Pons (tissue), 1 donor: ENCODE results near the gene DMTF1.

ENCODE experiments used
- DNase-seq: peaks from one replicate; pipeline ENCODE4 v3.0.0-alpha.2; 2016; ENCODE audit warnings: low spot score

Gene DMTF1

DNA sequence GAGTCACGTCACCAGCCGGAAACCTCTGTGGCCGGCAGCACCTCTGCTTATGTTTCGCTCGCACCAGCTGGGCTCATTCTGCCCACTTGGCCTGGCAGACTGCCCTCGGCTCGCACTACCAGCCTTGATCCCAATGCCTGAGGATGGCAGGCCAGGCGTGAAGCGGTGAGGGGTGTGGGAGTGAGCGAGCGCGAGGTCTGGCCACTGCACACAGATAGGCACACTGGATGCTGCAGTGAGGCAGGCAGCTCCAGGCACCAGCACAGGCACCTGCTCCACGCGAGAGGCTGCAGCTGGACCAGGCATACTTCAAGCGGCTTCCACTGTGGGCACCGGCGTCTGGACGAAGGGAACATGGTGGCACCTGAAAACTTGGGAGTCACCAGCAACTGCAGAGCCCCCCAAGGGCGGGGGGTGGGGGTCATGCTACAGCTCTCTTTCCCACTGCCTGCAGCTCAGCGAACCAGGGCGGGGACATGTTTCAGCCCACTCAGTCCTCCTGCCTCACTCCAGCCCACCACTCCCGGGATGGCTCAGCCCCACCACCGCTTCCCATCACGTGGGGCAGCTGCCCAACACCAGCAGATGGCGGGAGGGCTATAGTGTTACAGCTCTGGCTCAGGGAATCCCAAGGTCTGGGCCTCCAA lies 5.4 kb upstream of the DMTF1 start:
- DNase-seq, result no peak

DNA sequence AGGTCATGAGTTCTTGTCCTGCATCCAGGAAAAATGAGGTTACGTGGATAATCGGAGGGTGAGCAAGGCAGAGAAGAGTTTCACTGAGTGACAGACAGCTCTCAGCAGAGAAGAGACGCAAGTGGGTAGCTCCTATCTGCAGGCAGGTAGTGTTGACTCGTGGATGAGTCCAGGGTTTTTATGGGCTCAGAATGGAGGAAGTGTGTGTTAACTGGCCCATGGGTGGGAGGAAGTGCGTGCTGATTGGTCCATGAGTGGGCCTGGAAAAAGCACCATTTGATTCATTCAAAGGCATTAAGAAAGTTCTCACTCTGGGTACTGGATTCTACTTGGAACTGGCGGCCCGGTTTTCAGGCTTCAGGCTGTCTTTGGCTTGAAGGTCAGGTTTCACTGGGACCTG lies 4.8 kb upstream of the DMTF1 start:
- DNase-seq, result no peak

- peak; percentile 76 for DNase-seq
Measured at GRCh38 chr7:87148332-87148955, 3.8 kb upstream of the DMTF1 start.

DNA sequence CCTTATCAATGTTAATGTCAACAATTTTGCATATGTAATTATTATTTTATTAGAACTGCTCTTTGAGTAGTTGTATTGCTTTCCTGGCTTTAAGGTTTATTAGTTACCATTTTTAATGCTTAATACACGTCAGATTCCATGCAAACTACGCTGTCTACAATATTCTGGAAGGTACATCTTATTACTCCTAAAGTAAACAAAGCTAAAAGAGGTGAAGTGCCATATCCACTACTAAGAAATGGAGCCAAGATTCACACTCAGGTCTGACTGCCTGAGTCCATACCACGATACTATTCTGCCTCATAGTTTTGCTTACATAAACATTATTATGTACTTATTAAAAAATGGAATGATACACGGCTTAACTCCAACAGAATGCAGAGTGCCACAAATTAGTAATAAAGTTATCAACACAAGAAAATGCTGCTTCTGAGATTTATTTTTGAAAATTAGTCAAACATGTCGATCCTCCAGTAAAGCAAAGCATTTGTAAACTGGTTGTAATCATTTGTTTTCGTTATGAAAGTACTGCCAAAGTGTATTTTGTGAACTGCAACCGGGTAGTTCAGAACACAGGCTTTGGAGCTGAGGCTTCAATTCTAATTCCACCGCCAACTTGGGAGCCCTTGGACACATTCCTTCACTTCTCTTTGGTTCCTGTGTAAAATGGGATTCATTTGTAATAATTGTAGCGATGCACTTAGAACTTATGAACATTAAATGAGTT lies 1.1 kb upstream of the DMTF1 start:
- peak; percentile 5 for DNase-seq

- no peak for DNase-seq
Measured at GRCh38 chr7:87151729-87152111, 533 bp upstream of the DMTF1 start.

GRCh38 chr7:87152897-87153641 lies 816 bp downstream of the DMTF1 start:
- peak; percentile 43 for DNase-seq

GRCh38 chr7:87154166-87154565 lies 1.9 kb downstream of the DMTF1 start:
- no peak for DNase-seq

GRCh38 chr7:87154569-87154968 lies 2.3 kb downstream of the DMTF1 start:
- no peak for DNase-seq

- no peak for DNase-seq
Measured at GRCh38 chr7:87155788-87156187, 3.5 kb downstream of the DMTF1 start.

- DNase-seq, result no peak
Measured at GRCh38 chr7:87156709-87157108, 4.5 kb downstream of the DMTF1 start.

GRCh38 chr7:87159538-87159937 lies 7.3 kb downstream of the DMTF1 start:
- DNase-seq, result no peak

- DNase-seq, result no peak
Measured at GRCh38 chr7:87164433-87164832, 12.2 kb downstream of the DMTF1 start.

GRCh38 chr7:87170828-87171227 lies 18.6 kb downstream of the DMTF1 start:
- no peak for DNase-seq

DNA sequence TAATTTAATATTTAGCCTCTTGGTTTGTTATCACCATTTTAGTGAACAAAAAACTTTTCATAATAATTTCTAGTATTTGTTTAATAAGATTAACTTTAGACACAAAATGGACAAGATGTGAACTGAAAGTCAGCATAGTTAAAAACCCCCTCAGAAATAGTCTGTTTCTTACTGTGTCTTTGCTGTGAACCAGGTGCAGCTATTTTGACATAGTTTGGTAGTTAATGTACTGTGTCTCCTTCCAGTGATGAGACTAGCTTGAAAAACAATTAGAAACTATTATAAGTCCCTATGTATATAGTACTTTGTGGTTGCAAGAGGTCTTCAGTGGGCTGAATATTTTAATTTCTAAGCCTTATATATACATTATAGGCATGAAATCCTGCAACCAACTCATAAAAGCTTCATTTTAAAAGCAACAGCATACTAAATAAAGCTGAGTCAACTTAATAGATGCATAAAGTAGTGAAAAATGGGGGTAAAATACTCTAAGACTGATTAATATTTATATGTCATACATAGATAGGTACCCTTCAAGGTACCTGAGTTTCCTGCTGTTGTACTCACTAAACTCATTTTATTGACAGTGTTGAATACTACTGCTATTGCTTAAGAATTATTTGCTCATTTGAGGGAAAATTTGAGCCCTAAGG lies 19.2 kb downstream of the DMTF1 start:
- no peak for DNase-seq

GRCh38 chr7:87173471-87173870 lies 21.2 kb downstream of the DMTF1 start:
- DNase-seq, result no peak

DNA sequence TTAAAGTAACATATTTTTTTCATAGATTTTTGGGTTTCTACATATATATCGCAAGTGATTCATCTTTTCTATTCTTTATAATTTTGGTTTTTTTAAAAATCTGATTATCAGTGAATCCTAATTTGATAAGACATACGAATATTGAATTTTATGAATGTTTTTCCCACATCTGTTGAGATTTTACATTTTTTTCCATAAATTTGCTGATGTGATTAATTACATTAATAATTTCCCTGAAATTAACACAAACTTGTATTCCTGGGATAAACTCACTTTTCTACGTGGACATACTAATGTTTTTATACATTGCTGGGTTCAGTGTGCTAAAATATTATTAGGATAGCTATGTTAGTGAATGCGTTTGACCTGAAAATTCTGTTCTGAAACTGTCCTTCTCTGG lies 26.1 kb downstream of the DMTF1 start:
- DNase-seq, result no peak

GRCh38 chr7:87179180-87179579 lies 26.9 kb downstream of the DMTF1 start:
- no peak for DNase-seq

GRCh38 chr7:87187120-87187519 lies 34.9 kb downstream of the DMTF1 start:
- no peak for DNase-seq

DNA sequence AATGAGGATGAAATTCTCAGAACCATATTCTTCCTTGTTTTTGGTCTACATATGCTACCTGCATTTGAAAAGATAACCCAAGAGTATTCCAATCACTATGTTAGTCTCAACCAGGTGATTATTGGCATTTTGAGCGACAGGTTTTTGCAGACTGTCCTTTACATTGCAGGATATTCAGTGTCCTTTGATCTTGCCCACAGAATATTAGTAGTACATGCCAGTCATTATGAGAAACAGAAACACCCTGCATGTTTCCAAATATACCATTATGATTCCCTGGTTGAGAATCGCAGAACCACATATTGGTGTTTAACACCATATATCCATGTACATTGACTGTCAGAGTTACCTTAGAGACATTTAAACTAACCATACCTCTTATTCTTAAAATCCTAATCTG lies 36.7 kb downstream of the DMTF1 start:
- no peak for DNase-seq

DNA sequence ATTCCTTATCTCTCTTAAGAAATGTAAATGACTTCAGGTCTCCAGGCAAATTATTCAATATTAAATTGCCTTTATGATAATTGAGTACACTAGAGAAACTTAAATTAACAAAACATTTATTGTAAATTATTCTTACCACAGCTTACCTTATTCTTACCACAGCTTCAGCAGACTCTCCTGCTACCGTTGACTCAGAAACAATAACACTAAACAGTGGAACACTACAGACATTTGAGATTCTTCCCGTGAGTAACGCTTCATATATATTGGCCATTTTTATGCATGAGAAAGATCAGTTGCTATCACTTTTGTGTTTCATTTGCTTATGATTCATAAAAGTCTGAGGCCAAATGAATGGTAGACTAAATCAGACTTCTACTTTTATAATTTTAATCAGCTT lies 38.5 kb downstream of the DMTF1 start:
- no peak for DNase-seq

GRCh38 chr7:87192784-87193487 lies 40.7 kb downstream of the DMTF1 start:
- DNase-seq, result no peak

- no peak for DNase-seq
Measured at GRCh38 chr7:87193912-87194311, 41.7 kb downstream of the DMTF1 start.
